Neural progenitor cell (in vitro differentiated cells): ENCODE data around the gene RASSF5.

ENCODE experiments used
- EZH2 ChIP-seq: fragments of 200-600 bp; sonication (generic); IDR thresholded peaks from 2 replicates; pipeline ENCODE4 v1.6.1; 2017; ENCODE audit warnings: antibody characterized with exemption, mild to moderate bottlenecking, moderate library complexity
- EZH2phosphoT487 ChIP-seq: fragments of 200-600 bp; sonication (generic); IDR thresholded peaks from 2 replicates; pipeline ENCODE4 v1.6.1; 2017; ENCODE audit warnings: antibody characterized with exemption
- TF ChIP-seq, protein P1 (sequence below): fragments of 200-600 bp; sonication (generic); IDR thresholded peaks from 2 replicates; pipeline ENCODE4 v1.5.1; 2017; ENCODE audit warnings: antibody characterized with exemption, mild to moderate bottlenecking

DNA sequence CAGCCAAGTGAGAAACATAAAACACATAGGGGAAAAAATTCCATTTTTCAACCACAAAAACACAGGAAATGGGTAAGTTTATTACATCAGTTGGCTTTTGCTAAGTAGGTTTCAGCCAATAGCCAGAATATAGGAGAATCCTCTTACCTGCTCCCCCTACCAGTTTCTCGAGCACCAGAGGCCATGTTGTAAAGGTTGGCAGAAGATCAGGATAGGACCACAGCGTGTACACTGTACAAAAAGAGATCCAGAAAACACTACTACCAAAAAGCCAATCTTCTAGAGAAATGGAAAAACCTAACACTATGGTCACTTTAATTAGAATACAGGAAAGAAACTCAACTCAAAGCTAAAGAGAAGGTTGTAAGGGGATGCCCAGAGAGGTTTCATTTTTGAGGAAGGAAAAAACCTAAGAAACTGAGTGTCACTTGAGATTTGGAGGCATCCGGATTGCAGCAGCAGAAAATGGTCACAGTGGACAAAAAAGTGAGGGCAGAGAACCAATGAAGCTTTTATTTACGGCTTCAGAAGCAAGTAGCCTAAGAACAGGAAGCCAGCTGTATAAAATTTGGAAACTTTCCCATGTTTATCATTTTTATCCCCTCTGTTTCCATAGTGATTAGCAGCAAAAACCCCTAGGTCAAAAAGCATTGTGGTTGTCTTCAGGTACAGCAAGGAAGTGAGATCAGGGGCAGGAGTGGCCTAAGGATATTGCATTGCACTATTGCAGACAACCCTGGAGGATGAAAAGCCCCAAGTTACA is 102.1 kb downstream of the RASSF5 start:
- TF ChIP-seq, protein P1, sequence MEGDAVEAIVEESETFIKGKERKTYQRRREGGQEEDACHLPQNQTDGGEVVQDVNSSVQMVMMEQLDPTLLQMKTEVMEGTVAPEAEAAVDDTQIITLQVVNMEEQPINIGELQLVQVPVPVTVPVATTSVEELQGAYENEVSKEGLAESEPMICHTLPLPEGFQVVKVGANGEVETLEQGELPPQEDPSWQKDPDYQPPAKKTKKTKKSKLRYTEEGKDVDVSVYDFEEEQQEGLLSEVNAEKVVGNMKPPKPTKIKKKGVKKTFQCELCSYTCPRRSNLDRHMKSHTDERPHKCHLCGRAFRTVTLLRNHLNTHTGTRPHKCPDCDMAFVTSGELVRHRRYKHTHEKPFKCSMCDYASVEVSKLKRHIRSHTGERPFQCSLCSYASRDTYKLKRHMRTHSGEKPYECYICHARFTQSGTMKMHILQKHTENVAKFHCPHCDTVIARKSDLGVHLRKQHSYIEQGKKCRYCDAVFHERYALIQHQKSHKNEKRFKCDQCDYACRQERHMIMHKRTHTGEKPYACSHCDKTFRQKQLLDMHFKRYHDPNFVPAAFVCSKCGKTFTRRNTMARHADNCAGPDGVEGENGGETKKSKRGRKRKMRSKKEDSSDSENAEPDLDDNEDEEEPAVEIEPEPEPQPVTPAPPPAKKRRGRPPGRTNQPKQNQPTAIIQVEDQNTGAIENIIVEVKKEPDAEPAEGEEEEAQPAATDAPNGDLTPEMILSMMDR = no peak
- TF ChIP-seq EZH2phosphoT487 (no peak), EZH2 (no peak)
